Activated T-cell treated with anti-CD3 and anti-CD28 coated beads, Interleukin-2, amount 50 U/mL, for 48 hours (primary cell): ENCODE results near the gene OR7G3.

Source experiments
- DNase-seq, 2 experiments: peaks; one replicate each; pipeline ENCODE4 v3.0.0-alpha.2; 2020

Gene OR7G3

DNA sequence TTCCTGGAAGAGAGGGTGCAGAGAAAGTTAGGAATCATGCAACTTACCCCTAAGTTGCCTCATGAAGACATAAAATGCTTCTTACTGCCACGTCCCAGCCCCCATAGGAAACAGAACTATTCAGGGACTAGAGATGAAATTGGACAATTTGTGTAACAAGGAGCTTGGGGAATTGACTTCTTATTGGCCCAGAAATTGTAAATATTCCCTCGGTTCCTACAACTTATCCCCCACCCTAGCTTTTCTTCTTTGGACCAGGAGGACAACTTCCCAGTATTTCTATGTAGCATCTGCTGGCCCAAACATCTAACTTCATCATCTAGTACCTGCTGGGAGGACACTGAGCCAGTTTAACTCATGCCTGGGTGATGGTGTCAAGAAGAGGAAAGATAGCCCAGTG lies 40.0 kb downstream of the OR7G3 start, which contains the start of gene OR1M1:
Gene OR1M1, plus strand, starts transcription at position 301 of the 400 bp plus-strand sequence. CDS start 6,184 bp downstream, outside the sequence.
- DNase-seq: no peak

DNA sequence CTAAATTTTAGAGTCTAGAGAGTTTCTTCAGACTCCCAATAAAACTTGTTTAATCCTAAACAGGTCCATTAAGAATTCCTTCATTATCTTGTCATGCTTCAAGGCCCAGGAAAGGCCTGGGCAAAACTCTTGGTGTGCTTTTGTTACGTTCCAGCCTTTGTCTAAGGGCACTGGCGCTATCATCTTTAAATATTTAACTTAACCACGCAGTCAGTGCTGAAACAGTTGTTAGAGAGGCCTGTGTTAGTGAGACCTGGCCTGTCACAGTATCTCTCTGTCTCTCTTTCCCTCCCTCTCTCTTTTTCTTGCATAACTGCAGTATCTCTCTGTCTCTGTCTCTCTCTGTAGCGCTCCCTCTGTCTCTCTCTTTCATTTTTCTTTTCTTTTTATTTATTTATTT lies 48.1 kb downstream of the OR7G3 start:
- no peak for DNase-seq

DNA sequence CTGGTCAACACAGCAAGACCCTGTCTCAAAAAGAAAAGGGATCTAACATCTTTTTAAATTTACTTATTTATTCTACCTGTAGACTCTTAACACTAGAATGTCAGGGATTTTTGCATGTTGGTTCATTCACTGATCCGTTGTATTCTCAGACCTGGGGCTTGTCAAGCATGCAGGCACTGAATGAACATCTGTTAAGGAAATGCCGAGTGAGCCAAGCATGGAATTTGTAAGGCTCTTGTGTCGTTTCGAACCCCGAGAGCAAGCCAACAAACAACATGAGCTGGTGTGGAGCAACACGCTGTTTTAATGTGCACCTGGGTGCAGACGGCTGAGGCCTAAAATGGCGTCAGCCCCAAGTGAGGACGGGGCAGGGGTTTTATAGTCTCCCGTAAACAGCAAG lies 49.8 kb downstream of the OR7G3 start:
- DNase-seq: no peak
